ENCODE measurements around the gene GPR107. TPM values are rescaled to one million over a fixed set of nuclear protein-coding genes. Genes with fewer than 3 reads are reported as not detected.

Gene GPR107
- total RNA-seq, 1 donor from 2014 or later = 25.5 TPM

DNA sequence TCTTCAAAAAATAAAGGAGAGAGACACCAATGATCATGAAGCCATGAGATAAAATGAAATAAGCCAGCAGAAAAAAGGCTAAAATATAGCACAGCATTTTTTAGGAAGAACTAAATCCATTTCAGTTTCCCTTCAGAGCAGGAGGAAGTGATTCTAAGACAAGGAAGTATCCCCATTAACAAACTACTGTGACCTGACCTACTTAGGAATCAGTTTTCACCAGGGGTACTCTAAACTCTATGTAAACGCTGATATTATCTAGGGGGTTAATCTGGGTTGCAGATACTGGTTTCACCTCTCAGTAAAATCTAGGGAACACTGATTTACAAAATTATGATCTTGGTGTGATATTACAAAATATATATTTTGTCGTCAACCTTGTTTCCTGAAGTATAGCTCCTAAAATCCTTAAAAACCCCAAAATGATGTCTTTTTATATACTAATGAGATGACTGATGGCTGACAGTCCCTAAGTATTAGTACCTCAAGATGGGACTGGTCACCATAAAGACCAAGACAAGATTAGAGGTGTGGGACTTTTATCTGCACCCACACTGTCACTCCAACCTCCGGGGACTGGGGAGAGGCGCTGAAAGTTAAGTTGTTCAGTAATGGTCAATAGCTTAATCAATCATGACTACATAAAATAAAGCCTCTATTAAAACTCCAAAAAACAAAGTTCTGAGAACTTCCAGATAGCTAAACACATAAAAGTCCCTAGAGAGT lies 7.8 kb upstream of the GPR107 start:
- TF ChIP-seq POLR2AphosphoS5 (IDR thresholded peaks at IDR 0.05; ENCODE audit: insufficient read depth in 1 of 2, low read depth in 1 of 2) (no peak), POLR2A (IDR thresholded peaks at IDR 0.05) (no peak)
- TF ChIP-seq, protein P1, sequence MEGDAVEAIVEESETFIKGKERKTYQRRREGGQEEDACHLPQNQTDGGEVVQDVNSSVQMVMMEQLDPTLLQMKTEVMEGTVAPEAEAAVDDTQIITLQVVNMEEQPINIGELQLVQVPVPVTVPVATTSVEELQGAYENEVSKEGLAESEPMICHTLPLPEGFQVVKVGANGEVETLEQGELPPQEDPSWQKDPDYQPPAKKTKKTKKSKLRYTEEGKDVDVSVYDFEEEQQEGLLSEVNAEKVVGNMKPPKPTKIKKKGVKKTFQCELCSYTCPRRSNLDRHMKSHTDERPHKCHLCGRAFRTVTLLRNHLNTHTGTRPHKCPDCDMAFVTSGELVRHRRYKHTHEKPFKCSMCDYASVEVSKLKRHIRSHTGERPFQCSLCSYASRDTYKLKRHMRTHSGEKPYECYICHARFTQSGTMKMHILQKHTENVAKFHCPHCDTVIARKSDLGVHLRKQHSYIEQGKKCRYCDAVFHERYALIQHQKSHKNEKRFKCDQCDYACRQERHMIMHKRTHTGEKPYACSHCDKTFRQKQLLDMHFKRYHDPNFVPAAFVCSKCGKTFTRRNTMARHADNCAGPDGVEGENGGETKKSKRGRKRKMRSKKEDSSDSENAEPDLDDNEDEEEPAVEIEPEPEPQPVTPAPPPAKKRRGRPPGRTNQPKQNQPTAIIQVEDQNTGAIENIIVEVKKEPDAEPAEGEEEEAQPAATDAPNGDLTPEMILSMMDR (IDR thresholded peaks at IDR 0.05) = no peak
- H3K4me3 ChIP-seq = no peak overlapping the region
- H3K4me1 ChIP-seq = peaks cover 27% of the 10 kb centered on the region
- no peaks in the 10 kb centered on the region for H3K27me3 ChIP-seq
- H3K27ac ChIP-seq = no peak overlapping the region
- no peak for DNase-seq (ENCODE audit: extremely low spot score in 2 of 2)
- no peaks in the 10 kb centered on the region for H3K9me3 ChIP-seq
- no peaks in the 10 kb centered on the region for H3K36me3 ChIP-seq
- intact Hi-C loops (cut with DNase I) = no loop called here

DNA sequence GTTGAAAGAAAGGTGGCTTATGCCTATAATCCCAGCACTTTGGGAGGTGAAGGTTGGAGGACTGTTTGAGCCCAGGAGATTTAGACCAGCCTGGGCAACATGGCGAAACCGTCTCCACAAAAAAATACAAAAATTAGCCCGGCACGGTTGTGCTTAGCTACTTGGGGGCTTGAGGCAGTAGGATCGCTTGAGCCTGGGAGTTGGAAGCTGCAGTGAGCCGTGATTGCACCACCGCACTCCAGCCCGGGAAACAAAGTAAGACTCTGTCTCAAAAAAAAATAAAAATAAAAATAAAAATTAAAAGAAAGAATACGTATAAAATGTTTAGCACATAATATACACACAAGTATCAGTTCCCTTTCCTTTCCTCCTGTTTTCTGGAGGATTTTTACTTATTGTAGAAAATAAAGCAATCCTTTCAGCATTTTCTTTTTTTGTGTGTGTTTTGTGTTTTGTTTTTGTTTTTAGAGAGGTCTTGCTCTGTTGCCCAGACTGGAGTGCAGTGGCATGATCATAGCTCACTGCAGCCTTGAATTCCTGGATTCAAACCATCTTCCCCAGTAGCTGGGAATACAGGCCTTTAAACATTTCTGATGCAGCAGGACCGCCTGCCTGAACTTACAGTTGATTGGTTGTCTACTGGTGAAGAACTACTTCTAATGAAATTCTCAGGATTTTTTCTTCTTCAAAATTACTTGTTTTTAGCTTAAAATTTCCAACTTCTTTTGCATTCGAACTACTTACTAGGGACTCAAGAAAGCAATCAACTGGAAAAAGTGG lies 4.1 kb upstream of the GPR107 start:
- no peak for TF ChIP-seq POLR2A (IDR thresholded peaks at IDR 0.05)
- TF ChIP-seq, protein P1 (IDR thresholded peaks at IDR 0.05) = no peak
- H3K4me3 ChIP-seq = no peak overlapping the region
- no peak for DNase-seq (ENCODE audit: extremely low spot score in 2 of 2)
- peaks cover 41% of the 10 kb centered on the region for H3K4me1 ChIP-seq
- no peaks in the 10 kb centered on the region for H3K27me3 ChIP-seq
- no peak overlapping the region for H3K27ac ChIP-seq
- H3K9me3 ChIP-seq = no peaks in the 10 kb centered on the region
- no peaks in the 10 kb centered on the region for H3K36me3 ChIP-seq
- intact Hi-C loops (cut with DNase I) = no loop called here

DNA sequence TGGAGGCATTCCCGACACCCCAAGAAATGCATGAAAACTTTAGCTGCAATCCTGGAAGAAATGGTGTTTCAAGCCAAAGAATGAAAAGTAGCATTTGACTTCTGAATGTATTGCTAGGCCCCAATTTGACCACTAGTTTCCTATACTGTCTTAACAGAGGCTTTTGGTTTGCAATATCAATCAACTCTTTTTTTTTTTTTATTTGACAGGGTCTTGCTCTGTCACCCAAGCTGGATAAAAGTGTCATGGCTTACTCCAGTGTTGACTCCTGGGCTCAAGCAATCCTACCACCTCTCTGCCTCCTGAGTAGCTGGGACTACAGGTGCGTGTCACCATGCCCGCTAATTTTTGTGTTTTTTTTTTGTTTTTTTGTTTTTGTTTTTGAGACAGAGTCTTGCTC lies 3.2 kb upstream of the GPR107 start:
- no peak for TF ChIP-seq POLR2A (IDR thresholded peaks at IDR 0.05)
- TF ChIP-seq, protein P1 (IDR thresholded peaks at IDR 0.05) = no peak
- no peak for TF ChIP-seq POLR2AphosphoS5 (IDR thresholded peaks at IDR 0.05; ENCODE audit: insufficient read depth in 1 of 2, low read depth in 1 of 2)
- no peak overlapping the region for H3K4me3 ChIP-seq
- no peak for DNase-seq (ENCODE audit: extremely low spot score in 2 of 2)
- intact Hi-C loops (cut with DNase I) = no loop called here
- H3K36me3 ChIP-seq = no peaks in the 10 kb centered on the region
- no peaks in the 10 kb centered on the region for H3K27me3 ChIP-seq
- no peak overlapping the region for H3K27ac ChIP-seq
- no peaks in the 10 kb centered on the region for H3K9me3 ChIP-seq
- peaks cover 41% of the 10 kb centered on the region for H3K4me1 ChIP-seq

DNA sequence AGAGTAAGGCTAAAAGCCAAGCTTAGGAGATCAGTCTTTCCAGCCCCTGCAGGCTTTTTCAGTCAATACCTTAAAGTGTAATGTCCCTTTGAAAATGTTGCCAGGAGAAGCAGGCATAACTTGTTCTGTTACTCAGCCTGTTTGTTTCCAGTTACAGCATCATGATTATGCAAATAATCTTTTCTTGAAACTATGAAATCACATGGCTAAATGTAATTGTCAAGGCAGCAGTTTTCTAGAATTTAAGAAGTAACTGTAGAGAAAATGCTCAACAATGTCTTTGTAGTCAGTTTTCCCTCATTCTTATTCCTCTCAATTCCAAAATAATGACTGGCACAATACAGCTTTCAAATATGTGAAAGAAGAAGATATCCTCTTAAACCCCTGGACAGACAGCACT lies 1.9 kb upstream of the GPR107 start:
- intact Hi-C loops (cut with DNase I) = no loop called here

More for the DNA sequence above, 1.9 kb upstream of the GPR107 start:
- Histone ChIP-seq H3K27ac (peak overlapping the region; percentile 47), H3K4me3 (no peak overlapping the region), H3K9me3 (no peaks in the 10 kb centered on the region), H3K36me3 (no peaks in the 10 kb centered on the region), H3K4me1 (peaks cover 40% of the 10 kb centered on the region), H3K27me3 (no peaks in the 10 kb centered on the region)
- TF ChIP-seq, protein P1 (IDR thresholded peaks at IDR 0.05) = no peak
- peak in 1 of 2 donors; percentile 86 for TF ChIP-seq POLR2AphosphoS5 (IDR thresholded peaks at IDR 0.05; ENCODE audit: insufficient read depth in 1 of 2, low read depth in 1 of 2)
- DNase-seq (ENCODE audit: extremely low spot score in 2 of 2) = no peak
